GM19395 (cell line): Measurements from ENCODE around the gene PAM16.
"Not testable (repeated sequence)": the region's sequence is repeated elsewhere in the genome, so short reads cannot be mapped to it uniquely, and the experiment has no call there.

Experiments used
- ATAC-seq: cut with Tn5 transposase; IDR thresholded peaks from one replicate; pipeline ENCODE4 v1.9.1; 2021; ENCODE audit warnings: mild to moderate bottlenecking, moderate library complexity; ENCODE audit not compliant: unreplicated experiment

Gene PAM16

DNA sequence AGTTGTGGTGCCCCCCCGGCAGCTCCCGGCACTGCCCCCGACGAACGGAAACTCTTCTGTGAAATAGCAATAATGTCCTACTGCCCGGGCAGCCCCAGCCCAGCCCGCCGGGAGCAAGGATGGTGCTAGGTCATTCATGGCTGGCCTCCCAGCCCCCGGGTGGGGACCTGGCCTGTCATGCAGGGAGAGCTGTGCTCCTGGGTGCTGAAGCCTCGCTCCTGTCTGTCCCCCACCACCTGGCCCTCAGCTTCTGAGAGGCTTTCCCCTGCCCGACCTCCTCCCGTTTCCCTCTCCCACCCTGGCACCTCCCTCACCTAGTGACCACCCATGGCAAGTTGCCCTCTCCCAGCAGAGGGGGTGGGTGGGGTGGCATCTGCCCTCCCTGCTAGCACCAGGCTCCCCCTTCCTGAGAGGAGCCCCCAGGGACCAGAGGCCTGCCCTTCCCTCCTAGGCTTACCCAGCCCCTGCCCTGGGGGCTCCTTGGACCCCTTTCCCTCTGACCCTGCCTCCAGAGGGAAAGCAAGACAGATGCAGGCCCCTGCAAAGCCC lies 13.5 kb downstream of the PAM16 start:
- ATAC-seq: no peak

DNA sequence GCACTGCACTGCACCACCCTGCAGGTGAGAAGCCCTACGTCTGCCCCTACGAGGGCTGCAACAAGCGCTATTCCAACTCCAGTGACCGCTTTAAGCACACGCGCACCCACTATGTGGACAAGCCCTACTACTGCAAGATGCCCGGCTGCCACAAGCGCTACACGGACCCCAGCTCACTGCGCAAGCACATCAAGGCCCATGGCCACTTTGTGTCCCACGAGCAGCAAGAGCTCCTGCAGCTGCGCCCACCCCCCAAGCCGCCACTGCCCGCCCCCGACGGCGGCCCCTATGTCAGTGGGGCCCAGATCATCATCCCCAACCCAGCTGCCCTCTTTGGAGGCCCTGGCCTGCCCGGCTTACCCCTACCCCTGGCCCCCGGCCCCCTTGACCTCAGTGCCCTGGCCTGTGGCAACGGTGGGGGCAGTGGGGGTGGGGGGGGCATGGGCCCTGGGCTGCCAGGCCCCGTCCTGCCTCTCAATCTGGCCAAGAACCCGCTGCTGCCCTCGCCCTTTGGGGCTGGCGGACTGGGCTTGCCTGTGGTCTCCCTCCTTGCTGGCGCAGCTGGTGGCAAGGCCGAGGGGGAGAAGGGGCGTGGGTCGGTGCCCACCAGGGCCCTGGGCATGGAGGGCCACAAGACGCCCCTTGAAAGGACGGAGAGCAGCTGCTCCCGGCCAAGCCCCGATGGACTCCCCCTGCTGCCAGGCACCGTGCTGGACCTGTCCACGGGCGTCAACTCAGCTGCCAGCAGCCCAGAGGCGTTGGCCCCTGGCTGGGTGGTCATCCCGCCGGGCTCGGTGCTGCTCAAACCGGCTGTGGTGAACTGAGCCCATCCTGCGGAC lies 14.2 kb downstream of the PAM16 start:
- ATAC-seq: no peak

DNA sequence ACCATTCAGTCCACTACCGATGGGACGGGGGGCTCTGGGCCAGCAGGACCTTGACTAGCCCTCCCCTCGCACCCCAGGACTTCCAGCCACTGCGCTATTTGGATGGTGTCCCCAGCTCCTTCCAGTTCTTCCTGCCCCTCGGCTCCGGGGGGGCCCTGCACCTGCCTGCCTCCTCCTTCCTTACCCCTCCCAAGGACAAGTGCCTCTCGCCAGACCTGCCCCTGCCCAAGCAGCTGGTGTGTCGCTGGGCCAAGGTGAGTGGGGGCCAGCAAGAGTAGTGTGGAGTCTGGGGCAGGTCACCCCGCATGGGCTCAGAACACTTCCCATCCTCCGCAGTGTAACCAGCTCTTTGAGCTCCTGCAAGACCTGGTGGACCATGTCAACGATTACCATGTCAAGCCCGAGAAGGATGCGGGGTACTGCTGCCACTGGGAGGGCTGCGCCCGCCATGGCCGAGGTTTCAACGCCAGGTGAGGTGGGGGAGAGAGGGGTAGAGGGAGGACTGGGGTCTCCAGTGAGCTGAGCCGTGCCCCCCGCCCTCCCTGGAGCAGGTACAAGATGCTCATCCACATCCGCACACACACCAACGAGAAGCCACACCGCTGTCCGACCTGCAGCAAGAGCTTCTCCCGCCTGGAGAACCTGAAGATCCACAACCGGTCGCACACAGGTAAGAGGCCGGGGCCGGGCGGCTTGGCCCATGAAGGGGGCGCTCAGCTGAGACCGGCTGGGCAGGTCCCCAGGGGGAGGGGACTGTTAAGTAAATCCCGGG lies 16.2 kb downstream of the PAM16 start:
- no peak for ATAC-seq

DNA sequence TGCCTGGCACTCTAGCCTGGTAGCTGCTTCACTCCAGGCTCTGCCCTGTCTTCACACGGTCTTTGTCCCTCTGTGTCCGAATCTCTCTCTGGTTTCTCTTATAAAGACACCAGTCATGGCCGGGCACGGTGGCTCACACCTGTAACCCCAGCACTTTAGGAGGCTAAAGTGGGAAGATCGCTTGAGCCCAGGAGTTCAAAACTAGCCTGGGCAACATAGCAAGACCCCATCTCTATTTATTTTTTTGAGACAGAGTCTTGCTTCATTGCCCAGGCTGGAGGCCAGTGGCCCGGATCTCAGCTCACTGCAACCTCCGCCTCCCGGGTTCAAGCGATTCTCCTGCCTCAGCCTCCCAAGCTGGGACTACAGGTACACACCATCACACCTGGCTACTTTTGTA lies 17.4 kb downstream of the PAM16 start:
- not testable (repeated sequence) for ATAC-seq

DNA sequence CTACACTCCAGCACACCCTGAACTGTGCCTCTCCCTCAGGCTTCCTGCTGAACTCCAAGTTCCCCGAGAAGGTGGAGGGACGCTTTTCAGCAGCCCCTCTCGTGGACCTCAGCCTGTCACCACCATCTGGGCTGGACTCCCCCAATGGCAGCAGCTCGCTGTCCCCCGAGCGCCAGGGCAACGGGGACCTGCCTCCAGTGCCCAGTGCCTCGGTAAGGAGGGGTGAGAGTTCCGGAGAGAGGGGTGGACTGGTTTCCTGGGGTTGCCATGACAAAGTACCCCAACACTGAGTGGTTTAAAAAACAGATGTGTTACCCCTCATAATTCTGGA lies 17.8 kb downstream of the PAM16 start:
- ATAC-seq: no peak

DNA sequence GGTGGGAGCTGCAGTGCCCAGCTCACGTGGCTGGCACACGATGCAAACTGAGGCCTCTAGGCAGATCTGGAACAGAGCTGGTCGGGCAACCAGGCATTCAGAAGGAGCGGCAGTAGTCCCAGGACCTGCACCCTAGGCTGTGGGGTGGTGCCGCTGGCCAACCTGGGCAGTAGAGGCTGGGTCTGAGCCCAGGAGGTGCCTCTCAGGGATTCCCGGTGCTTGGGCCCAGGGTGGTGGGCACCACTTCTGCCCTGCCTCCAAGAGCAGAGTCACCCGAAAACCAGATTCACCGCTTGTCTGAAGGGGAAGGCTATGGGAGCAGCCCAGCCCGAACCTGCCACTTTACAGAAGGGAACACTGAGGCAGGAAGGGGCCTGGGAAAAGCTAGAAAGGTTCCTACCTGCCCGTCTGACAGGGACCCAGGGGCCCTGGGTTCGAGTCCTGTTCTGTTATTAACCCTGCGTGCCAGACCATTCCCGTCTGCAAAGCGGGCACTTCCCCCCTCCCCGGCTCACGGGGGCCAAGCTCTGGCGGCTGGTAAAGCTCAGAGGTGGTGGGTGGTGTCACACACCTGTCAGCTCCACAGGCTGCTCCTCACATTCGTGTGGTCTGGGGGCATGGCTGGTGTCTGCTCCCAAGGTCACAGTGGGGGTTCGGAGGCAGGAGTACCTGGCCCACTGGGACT lies 18.4 kb downstream of the PAM16 start:
- ATAC-seq: no peak

DNA sequence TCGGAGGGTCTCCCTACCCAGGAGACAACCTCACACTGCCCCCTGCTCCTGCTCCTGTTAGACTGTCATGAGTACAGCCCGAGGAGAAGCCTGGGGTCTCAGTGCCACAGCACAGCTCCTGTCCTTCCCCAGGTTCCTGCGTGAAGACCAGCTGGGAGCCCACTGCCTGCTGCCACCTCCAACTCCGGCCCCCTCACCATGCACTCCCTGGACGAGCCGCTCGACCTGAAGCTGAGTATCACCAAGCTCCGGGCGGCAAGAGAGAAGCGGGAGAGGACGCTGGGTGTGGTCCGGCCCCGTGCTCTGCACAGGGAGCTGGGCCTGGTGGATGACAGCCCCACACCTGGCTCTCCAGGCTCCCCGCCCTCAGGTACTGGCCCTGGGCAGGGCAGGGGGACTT lies 19.0 kb downstream of the PAM16 start:
- ATAC-seq: no peak

DNA sequence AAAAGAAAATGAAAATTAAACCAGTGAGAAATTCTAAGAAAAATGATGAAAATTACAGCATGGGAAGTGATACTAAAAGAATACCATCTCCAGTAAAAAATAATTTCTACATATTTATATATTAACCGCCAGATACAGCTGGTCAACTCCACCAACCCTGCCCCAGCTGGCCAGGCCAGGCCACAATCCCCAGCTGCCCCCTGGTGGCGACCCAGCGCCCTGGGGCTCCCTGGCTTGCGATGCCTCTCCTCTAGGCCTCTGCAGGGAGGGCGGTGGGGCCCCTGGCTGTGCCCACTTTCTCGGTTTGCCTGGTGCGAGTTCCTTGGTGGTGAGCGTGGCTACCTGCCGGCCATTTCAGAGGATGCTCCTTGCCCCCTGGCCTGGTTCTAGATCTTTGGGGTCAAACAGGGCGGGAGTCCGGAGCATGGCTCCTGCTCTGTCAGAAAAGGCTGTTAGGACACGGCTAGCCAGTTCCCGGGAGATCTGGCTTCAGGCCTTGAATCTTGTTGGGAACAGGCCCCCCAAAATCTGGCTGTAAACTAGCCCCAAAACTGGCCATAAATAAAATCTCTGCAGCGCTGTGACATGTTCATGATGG lies 20.7 kb downstream of the PAM16 start:
- ATAC-seq: peak; percentile 53

DNA sequence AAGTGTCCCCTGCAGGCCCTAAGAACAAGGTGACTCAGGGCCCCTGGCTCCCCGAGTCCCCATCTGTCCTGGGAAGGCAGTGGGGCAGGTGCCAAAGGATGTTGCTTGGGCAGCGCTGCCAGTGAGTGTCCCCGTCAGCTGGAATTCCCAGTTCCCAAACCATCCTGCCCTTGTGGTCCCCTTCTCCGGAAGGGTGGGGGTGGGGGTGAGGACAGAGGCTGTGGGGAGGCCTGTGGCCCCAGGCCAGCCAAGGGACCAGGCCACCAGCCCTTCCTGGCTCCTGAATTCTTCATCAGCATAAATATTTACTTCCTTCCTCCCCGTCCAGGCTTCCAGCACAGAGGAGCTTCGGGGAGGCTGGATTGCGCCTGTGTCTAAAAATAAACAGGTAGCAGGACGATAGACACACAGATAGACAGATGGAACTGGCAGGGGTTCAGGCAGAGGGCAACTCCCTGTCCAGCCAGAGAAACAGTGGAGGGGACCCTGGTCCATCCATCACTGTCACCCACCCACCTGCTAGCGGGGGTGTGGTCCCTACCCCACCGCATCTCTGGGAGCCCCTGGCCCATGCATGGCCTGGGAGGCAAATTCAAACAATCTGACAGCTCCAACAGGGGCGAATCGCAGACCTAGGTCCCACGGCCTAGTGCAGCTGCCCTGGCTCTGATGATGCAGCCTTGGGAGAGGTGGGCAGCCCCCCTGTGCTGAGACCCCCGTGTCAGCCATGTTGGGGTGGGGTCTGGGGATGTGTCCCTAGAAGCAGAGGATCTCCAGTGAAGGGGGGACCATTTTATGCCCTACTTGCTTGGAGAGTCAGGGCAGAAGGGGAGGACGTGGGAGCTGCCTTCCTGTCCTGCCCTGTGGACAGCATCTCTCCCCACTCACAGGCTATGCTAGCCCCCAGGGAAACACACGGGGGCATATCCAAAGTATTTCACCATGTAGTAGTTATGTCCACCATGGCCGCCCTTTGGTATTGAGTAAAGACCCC lies 22.0 kb downstream of the PAM16 start:
- no peak for ATAC-seq

DNA sequence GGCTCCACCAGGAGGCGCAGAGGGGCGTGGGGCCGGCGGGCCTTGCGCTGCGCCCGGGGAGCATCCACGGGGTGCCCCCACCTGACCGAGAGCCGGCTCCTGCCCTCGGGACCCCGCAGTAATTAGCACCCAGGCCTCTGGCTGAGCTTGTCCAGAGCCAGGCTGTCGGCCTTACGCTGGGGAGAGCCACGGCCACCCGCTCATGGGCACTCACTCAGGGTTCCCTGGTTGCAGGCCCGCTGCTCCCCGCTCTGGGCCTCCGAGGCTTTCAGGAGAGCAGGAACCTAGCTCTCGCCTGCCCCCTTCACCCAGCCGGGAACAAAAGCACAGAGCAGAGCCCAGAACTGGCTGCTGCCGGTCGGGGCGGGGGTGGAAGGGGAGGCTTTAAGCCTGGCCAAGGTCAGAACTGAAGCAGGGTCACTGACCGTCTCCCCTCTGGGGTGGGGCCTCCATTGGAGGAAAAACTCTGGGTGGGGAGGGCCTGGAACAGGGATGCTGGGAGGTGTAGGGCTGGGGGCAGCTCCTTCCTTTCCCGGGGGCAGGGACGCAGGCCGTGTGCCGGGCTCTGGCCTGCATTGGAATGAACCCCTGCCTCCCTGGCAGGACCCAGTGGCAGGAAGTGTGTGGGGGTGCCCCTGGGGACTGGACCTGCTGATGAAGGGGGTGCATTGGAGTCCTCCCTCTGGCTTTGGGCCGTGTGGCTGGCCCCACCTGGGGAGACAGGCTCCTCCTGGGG lies 22.9 kb downstream of the PAM16 start:
- ATAC-seq: no peak

DNA sequence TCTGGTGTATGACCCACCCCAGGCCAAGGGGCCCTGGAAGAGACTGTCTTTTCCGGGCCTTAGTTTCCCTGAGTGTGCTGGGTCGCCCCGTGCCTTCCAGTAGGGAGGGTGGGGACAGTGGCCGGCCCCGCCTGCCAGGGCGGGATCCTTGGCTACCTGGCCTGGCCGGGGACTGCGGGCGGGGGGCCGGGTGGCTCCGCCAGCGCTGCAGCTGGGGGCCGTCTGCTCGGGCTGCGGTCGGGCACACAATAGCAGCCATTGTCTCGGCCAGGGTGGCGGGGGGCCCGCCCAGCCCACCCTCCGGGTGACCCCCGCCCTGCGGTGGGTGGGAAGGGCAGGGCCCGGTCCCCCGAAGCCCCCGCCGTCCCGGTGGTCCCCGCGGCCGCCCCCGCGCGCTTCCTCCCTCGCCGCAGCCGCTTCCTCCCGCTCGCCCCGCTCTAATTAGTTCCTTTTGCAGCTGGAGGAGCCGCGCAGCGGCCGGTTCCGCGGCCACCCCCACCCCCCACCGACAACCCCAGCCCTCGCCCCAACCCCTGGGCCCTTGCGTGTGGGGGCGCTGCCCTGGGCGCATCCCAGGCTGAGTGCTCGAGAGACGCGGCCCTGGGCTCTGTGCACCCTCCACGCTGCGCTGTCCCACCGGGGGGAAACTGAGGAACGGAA lies 23.6 kb downstream of the PAM16 start:
- ATAC-seq: no peak

DNA sequence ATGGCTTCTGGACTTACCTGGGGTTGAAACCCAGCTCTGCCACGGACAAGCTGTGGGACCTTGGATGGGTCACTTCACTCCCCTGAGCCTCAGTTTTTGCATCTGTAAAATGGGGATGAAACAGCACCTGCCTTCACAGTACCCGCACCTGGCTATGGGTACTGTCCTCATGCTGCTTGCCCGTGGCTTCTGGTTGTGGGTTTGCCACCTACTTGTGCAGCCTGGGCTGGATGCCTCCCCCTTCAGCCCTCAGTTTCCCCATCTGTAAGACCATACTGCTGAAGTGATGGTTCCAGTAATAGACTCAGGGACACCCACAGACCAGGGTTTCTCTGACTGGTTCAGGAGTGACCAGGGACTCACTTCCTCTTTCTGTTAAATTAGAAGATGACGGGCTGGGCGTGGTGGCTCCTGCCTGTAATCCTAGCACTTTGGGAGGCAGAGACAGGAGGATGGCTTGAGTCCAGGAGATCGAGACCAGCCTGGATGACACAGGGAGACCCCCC lies 25.8 kb downstream of the PAM16 start:
- no peak for ATAC-seq

DNA sequence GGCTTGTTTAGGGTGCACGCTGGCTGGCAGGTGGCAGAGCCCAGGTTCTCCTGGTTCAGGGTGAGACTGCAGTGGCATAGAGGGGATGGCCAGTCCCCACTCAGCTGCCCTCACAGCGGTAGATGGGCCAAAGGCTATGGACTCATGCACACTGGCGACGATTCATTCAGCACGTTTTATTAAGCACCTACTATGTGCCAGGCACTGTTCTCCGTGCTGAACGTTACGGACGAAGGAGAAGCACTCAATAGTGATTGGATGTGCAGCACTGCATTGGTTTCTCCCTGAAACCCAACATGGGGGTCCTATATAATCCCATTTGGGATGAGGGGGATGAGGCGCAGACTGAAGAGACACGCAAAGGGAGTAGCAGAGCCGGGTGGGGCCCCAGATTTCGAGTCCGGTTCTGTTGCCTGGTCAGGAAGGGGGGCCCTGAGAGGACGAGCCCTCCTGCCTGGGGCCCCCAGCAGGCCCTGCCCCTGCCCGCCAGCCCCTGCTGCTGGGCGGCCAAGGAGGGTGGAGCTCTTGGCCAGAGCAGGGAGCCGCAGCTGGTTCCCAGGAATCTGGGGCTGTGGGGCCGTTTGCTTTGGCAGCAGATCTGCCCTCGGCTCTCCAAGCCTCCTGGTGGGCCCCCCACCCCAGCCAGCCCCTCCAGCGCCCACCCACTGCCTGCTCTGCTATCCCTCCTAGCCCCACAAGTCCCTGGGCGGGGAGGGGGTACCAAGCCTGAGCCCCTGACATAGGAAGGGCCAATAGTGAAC lies 26.4 kb downstream of the PAM16 start:
- ATAC-seq: no peak

DNA sequence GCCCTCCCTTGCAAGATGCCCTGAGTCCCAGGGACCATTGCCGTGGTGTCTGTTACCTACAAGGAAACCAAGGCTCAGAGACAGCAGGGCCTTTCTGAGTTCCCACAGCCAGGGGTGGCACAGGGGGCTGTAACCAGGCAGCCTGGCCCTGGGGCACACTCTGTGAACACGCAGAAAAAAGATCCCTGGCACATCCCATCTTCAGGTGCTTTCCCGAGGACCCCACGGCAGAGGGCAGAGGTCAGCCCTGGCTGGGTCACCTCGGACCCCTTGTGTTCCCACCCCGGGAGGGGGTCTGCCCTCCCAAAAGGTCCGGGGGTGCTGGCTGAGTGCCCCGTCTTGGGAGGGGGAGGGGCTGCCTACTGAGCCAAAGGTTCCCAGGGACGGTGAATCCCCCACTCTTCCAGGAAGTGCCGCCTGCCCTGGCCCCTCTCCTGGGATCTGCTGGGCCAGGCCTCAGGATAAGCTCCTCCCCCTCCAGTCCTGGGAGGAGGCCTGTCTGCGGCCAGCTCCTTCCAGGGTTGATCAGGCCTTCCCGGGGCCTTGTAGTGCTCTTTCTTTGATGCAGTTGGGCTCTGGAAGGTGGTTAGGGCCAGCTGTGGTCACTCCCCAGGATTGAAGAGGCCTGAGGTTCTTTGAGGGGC lies 27.2 kb downstream of the PAM16 start:
- ATAC-seq: no peak

DNA sequence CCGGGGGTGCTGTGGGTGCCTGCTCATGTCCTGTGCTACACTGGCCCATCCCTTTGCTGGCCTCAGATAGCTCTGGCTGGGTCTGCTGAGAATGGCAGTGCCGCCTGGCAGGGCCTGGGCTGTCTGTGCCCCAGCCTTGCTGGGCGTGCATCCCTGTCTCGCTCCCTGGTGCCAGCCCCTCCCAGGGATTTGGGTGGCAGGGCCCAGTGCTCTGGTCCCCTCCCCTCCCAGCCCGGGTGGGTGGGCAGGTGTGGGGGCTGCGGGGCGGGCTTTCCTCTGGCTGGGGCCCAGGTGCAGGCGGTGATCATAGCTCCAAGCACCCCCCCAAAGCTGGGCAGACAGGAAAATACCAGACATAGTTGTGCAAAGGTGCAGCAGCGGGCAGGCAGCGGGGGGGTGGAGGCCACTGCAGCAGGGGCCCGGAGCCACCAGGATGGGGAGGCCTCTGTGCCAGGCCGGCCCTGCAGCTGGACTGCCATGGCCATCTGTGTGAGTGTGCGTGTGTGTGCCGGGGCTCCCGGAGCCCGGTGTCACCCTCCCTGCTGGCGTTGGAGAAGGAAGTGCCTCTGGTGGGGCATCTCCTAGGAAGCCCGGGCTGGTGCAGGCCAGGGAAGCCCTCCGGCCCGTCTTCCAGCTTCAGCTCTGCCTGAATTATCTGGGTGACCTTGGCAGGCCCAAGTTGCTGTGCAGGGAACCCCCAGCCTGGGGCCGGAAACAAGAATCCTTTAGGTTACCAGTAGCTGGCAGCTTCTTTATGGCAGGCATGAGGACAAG lies 27.9 kb downstream of the PAM16 start:
- no peak for ATAC-seq
